Stimulated activated CD4-positive, alpha-beta T cell treated with anti-CD3 and anti-CD28 coated beads, TNF-alpha, amount 100 ng/mL, for 48 hours (primary cell): ENCODE measurements around the gene DVL2.

ENCODE experiments used
- DNase-seq, 3 donors: peaks; one replicate each; pipeline ENCODE4 v3.0.0-alpha.2; 2020; ENCODE audit warnings: low read depth in 3 of 3

DVL2 gene

DNA sequence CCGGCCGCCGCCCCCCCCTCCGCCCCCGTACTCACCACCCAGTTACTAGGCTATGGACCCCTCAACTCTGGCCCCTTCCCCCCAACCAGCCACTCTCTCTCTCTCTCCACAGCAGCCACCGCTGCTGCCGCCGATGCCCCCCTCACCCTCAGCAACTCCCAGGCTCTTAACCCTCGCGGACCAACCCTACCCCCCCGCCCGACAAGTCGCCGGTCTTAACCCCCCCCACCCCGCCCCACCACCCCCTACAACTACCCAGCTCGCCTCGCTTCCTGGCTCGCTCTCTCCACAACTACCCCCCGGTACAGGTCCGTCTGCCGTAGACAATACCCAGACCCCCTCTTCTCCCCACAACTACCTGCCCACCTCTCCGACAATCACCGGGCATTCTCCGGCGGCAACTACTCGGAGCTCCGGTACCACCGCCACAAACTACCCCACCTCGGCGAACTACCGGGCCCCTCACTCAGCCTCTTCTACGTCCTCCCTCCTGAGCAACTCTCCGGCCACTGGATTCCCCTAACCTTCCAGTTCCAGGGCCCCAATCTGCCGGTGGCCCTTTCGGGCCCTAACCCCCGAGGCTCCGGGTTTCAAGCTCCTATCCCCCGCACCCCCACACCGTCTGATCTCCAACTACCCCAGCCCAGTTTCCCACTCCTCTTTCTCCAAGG is 4.2 kb upstream of the DVL2 start:
- no peak for DNase-seq

DNA sequence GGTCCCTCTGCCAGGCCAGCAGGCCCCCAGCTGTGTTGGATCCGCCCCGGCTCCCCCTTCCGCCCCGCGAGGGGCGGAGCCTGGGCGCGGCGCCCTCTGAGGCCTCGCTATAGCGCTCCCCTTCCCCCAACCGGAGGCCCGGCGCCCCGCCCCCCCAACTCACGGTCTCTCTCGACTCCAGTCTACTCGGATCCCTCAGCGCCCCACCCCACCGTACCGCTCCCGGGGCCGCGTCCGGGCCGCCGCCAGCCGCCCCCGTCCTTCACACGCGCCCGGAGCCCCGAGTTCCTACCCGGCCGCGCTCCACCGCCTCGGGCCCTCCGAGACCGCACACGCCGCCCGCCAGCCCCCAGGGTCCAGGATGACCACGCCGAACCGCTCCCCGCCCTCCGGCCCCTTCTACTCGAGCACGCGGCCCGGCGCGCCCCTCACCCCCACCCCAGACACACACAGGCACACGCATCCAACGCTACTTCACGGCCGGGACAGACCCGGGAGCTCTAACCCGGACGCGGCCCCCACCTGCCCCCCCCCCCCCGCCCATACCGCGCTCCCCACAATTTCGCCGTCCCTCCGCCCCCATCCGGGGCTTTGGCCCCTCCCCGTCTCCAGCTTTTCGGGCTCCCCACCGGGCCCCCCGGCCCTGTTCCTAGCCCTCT is 3.6 kb upstream of the DVL2 start:
- peak; percentile 70 to 83 (median 76) for DNase-seq

DNA sequence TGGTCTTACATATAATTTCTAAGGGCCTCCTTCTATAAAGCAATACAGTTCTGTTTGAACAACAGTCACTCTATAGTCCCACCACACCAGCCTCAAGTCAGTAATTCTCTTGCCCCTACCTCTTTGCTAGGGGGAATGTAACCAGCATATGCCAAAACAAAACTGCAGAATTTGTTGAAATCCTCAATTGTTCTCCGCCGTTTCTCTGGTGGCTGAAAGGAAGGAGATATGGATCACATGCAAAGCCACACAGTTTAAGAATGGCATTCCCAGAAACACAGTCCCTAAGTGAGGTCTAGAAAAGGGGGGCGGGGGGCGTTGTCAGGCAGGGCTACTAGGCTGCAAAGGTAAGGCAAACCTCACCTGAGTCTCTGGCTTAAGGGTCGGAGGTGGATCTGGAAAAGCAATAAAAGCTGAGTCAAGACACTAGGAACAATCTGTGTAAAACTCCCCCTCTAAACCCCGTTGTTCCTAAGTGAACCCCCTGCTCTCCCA is 3.0 kb upstream of the DVL2 start:
- no peak for DNase-seq

GRCh38 chr17:7236808-7237207 is 2.5 kb upstream of the DVL2 start:
- no peak for DNase-seq

DNA sequence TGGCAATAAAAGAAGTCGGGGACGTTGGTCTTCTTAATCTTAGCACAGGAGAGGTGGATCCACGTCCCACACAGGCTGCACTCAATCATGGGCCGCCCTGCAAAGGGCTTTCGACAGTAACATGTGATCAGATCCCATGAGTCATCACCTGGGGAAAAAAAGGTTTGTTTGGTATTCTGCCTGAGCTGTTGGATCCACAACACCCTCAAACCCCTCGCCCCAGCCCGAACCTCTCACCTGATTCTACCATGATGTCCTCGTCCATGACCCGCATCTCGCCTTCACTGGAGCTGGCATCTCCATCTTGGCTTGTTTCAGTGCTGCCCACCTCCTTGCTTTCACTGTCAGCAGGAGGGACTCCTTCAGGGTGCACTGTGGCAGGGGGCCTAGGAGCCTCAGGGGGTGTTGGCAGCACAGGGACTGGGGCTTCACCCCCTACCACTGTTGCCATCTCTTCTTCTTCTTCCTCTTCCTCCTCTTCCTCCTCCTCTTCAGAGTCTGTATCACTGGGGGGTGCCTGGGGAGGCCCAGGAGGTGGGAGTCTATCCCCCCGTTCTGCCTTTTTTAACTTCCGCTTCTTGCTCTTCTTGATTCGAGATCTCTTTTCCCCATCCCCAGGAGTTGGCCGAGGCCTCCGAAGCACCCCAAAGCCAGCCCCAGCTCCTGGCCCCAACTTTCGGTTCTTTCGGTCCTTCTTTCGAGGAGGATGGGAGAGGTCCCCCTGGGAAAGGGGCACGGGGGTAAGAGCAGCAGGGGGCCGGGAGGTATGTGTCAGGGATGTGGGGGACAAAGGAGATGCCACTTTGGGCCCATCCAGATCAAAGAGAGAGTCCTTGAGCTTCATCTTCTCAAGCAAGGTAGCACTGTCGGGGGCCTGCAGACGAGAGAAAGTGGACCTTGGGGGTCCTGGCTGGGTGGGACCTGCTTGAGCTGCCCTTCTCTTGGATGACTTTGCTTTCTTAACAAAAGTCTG is 1.7 kb upstream of the DVL2 start:
- no peak for DNase-seq

GRCh38 chr17:7233701-7234082 is 625 bp downstream of the DVL2 start:
- DNase-seq: no peak

DNA sequence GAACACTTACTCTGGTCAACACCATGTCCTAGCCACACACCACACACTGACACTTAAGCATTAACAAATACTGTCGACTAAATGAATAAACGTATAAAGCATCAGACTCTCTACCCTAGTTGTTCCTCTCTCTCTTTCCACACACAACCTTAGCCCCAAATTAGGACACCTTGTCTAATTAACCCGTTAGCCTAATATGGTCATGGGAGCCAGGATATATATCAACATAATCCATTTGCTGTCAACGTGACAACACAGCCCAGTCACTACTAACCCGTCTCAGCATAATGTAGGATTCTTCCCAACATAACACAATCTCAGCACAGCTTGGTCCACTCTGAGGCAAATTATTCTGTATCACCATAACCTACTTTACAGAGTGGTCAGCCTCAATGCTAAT is 2.2 kb downstream of the DVL2 start:
- DNase-seq: no peak

- DNase-seq: no peak
Measured at GRCh38 chr17:7229504-7229903, 4.8 kb downstream of the DVL2 start.

- no peak for DNase-seq
Measured at GRCh38 chr17:7228920-7229319, 5.4 kb downstream of the DVL2 start.

DNA sequence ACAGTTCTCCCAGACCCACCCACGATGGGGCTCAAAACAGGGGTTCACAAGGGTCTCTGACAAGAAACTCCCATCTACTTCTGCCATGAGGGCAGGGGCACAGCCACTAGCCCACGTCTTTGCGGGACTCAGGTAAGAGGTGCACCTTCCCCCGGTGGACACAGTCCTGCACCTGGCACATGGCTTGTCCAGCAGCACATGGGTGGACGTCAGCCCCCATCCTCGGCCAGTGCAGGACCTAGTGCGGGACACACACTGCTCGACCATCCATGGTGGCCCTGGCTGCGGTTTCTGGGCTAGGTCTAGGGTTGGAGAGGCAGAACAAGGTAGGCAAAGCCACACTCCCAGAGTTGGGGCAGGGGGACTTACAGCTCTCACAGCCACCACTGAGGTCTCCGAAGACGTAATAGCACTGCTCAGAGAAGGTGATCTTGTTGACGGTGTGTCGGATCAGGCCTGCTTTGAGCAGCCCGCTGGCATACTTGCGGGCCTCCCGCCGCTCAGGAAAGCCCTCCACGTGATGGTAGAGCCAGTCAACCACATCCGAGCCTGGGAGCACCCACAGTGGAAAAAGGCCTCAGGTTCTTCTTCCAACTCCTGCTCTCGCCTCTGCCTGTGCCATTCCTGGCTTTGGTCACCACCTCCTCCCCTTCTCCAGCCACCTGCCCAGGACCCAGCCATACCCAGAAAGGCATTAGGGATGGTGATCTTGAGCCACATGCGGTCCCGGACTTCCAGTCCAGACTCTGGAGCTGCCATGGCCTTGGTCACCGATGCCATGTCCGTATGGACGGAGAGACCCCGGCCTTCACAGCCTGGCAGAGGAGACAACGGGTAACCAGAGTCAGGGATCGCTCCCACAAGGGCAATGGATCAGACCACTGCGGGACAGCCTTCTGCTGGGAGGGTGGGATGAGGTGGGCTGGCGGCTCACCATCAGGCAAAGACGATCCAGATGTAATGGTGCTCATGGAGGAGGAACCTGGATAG is 7.3 kb downstream of the DVL2 start:
- no peak for DNase-seq

- no peak for DNase-seq
Measured at GRCh38 chr17:7225711-7226331, 8.5 kb downstream of the DVL2 start.

GRCh38 chr17:7224661-7225111 is 9.6 kb downstream of the DVL2 start:
- no peak for DNase-seq

DNA sequence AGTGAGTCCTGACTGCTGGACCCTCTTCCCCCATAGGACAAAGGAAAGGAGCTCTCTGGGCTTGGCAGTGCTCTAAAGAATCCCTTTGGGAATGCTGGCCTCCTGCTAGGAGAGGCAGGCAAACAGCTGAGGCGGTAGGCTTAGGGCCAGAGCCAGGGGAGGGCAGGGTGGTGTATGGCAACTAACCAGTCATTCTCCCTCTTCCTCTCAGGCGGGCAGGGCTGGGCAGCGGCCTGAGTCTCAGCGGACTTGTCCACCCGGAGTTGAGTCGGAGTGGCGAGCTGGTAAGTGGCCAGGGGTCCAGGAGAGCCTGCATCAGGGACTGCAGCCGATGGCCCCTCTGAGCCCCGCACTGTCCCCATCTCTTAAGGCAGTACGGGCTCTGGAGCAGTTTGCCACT is 10.2 kb downstream of the DVL2 start:
- no peak for DNase-seq

GRCh38 chr17:7223375-7223774 is 10.9 kb downstream of the DVL2 start:
- DNase-seq: no peak

DNA sequence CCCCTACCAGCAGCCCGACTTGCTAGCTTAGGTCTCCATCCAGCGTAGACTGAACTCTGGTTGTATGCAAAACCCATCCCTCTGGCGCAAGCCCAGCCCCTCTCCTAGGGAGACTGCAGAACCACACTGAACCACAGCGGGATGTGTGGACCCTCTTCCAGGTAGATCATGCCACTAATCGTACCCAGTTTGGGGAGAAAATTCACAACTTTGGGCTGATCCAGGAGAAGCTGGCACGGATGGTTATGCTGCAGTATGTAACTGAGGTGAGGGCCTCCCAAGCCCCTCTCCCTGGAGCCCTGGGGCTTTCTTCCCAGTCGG is 11.4 kb downstream of the DVL2 start:
- no peak for DNase-seq

- DNase-seq: no peak
Measured at GRCh38 chr17:7222093-7222971, 12.0 kb downstream of the DVL2 start.

- DNase-seq: no peak
Measured at GRCh38 chr17:7221278-7222092, 12.8 kb downstream of the DVL2 start.

- DNase-seq: no peak
Measured at GRCh38 chr17:7220593-7221277, 13.6 kb downstream of the DVL2 start.
